Tibial nerve (tissue), 3 donors: ENCODE measurements around the gene CNR2.

ENCODE experiments used
- CTCF ChIP-seq, 5 experiments: fragments of 200-600 bp in 3 of 5; fragments of 450-650 bp in 2 of 5; sonication (generic) in 3 of 5; IDR thresholded peaks; one replicate each; pipeline ENCODE4 v1.5.1; 2016 to 2019; ENCODE audit warnings: antibody characterized with exemption in 5 of 5, mild to moderate bottlenecking in 3 of 5, moderate library complexity in 2 of 5
- POLR2A ChIP-seq, 2 donors: fragments of 450-650 bp; IDR thresholded peaks; one replicate each; pipeline ENCODE4 v1.6.1; 2017; ENCODE audit warnings: antibody characterized with exemption in 2 of 2, mild to moderate bottlenecking in 2 of 2, moderate library complexity in 2 of 2

- TF ChIP-seq CTCF (IDR thresholded peaks at IDR 0.05) = no peak
- no peak for TF ChIP-seq POLR2A (IDR thresholded peaks at IDR 0.05)
These were observed 34.5 kb downstream of the CNR2 start for GRCh38 chr1:23878668-23879067.
